Measurements from ENCODE around the gene SLC9A4.

SLC9A4 gene

GRCh38 chr2:102522162-102522561 lies 49.1 kb downstream of the SLC9A4 start:
- Histone ChIP-seq H3K4me3 (ENCODE audit: low read length) (no peak overlapping the region), H3K9me3 (ENCODE audit: control insufficient read depth, low read length) (no peaks in the 10 kb centered on the region), H3K4me1 (ENCODE audit: control insufficient read depth, insufficient read depth, low read length) (no peaks in the 10 kb centered on the region), H3K9ac (ENCODE audit: low read length) (no peak overlapping the region), H3K36me3 (ENCODE audit: control insufficient read depth, insufficient read depth, low read length, severe bottlenecking) (no peaks in the 10 kb centered on the region), H3K27me3 (replicated peaks; ENCODE audit: control insufficient read depth, insufficient read depth, low read length) (peaks cover 8% of the 10 kb centered on the region)
- no peak for DNase-seq (ENCODE audit: low read depth)

- H3K4me3 ChIP-seq (ENCODE audit: low read length) = no peak overlapping the region
- H3K9ac ChIP-seq (ENCODE audit: low read length) = no peak overlapping the region
- H3K36me3 ChIP-seq (ENCODE audit: control insufficient read depth, insufficient read depth, low read length, severe bottlenecking) = no peaks in the 10 kb centered on the region
- DNase-seq (ENCODE audit: low read depth) = no peak
- H3K9me3 ChIP-seq (ENCODE audit: control insufficient read depth, low read length) = no peaks in the 10 kb centered on the region
- H3K4me1 ChIP-seq (ENCODE audit: control insufficient read depth, insufficient read depth, low read length) = no peaks in the 10 kb centered on the region
- peaks cover 8% of the 10 kb centered on the region for H3K27me3 ChIP-seq (replicated peaks; ENCODE audit: control insufficient read depth, insufficient read depth, low read length)
These were observed 49.9 kb downstream of the SLC9A4 start for GRCh38 chr2:102522890-102523289.

- Histone ChIP-seq H3K36me3 (ENCODE audit: control insufficient read depth, insufficient read depth, low read length, severe bottlenecking) (no peaks in the 10 kb centered on the region), H3K4me1 (ENCODE audit: control insufficient read depth, insufficient read depth, low read length) (no peaks in the 10 kb centered on the region), H3K27me3 (replicated peaks; ENCODE audit: control insufficient read depth, insufficient read depth, low read length) (peaks cover 8% of the 10 kb centered on the region), H3K4me3 (ENCODE audit: low read length) (no peak overlapping the region), H3K9me3 (ENCODE audit: control insufficient read depth, low read length) (no peaks in the 10 kb centered on the region), H3K9ac (ENCODE audit: low read length) (no peak overlapping the region)
- DNase-seq (ENCODE audit: low read depth) = no peak
These were observed 50.6 kb downstream of the SLC9A4 start for GRCh38 chr2:102523651-102524050.

GRCh38 chr2:102527086-102527485 lies 54.1 kb downstream of the SLC9A4 start:
- no peak for DNase-seq (ENCODE audit: low read depth)
- Histone ChIP-seq H3K9me3 (ENCODE audit: control insufficient read depth, low read length) (no peaks in the 10 kb centered on the region), H3K27me3 (replicated peaks; ENCODE audit: control insufficient read depth, insufficient read depth, low read length) (peaks cover 28% of the 10 kb centered on the region), H3K4me1 (ENCODE audit: control insufficient read depth, insufficient read depth, low read length) (no peaks in the 10 kb centered on the region), H3K36me3 (ENCODE audit: control insufficient read depth, insufficient read depth, low read length, severe bottlenecking) (no peaks in the 10 kb centered on the region), H3K9ac (ENCODE audit: low read length) (no peak overlapping the region), H3K4me3 (ENCODE audit: low read length) (no peak overlapping the region)

- DNase-seq (ENCODE audit: low read depth) = no peak
- H3K4me1 ChIP-seq (ENCODE audit: control insufficient read depth, insufficient read depth, low read length) = no peaks in the 10 kb centered on the region
- H3K4me3 ChIP-seq (ENCODE audit: low read length) = no peak overlapping the region
- no peaks in the 10 kb centered on the region for H3K27me3 ChIP-seq (replicated peaks; ENCODE audit: control insufficient read depth, insufficient read depth, low read length)
- no peaks in the 10 kb centered on the region for H3K9me3 ChIP-seq (ENCODE audit: control insufficient read depth, low read length)
- no peak overlapping the region for H3K9ac ChIP-seq (ENCODE audit: low read length)
- no peaks in the 10 kb centered on the region for H3K36me3 ChIP-seq (ENCODE audit: control insufficient read depth, insufficient read depth, low read length, severe bottlenecking)
These were observed 65.5 kb downstream of the SLC9A4 start for GRCh38 chr2:102538491-102538890.

- no peak overlapping the region for H3K4me3 ChIP-seq (ENCODE audit: low read length)
These were observed 67.9 kb downstream of the SLC9A4 start for GRCh38 chr2:102540882-102541281.

GRCh38 chr2:102544182-102544581 lies 71.2 kb downstream of the SLC9A4 start:
- no peak for DNase-seq (ENCODE audit: low read depth)
- Histone ChIP-seq H3K4me3 (ENCODE audit: low read length) (no peak overlapping the region), H3K36me3 (ENCODE audit: control insufficient read depth, insufficient read depth, low read length, severe bottlenecking) (no peaks in the 10 kb centered on the region), H3K9me3 (ENCODE audit: control insufficient read depth, low read length) (peaks cover 7% of the 10 kb centered on the region), H3K27me3 (replicated peaks; ENCODE audit: control insufficient read depth, insufficient read depth, low read length) (peaks cover 5% of the 10 kb centered on the region), H3K4me1 (ENCODE audit: control insufficient read depth, insufficient read depth, low read length) (no peaks in the 10 kb centered on the region), H3K9ac (ENCODE audit: low read length) (no peak overlapping the region)

More at GRCh38 chr2:102540882-102541281, 67.9 kb downstream of the SLC9A4 start:
- peak; percentile 11 for DNase-seq (ENCODE audit: low read depth)
- H3K27me3 ChIP-seq (replicated peaks; ENCODE audit: control insufficient read depth, insufficient read depth, low read length) = peaks cover 5% of the 10 kb centered on the region
- H3K36me3 ChIP-seq (ENCODE audit: control insufficient read depth, insufficient read depth, low read length, severe bottlenecking) = no peaks in the 10 kb centered on the region
- H3K4me1 ChIP-seq (ENCODE audit: control insufficient read depth, insufficient read depth, low read length) = no peaks in the 10 kb centered on the region
- no peaks in the 10 kb centered on the region for H3K9me3 ChIP-seq (ENCODE audit: control insufficient read depth, low read length)
- no peak overlapping the region for H3K9ac ChIP-seq (ENCODE audit: low read length)

GRCh38 chr2:102547462-102547861 lies 74.4 kb downstream of the SLC9A4 start:
- no peaks in the 10 kb centered on the region for H3K4me1 ChIP-seq (ENCODE audit: control insufficient read depth, insufficient read depth, low read length)
- no peak for DNase-seq (ENCODE audit: low read depth)
- no peak overlapping the region for H3K9ac ChIP-seq (ENCODE audit: low read length)
- peaks cover 5% of the 10 kb centered on the region for H3K27me3 ChIP-seq (replicated peaks; ENCODE audit: control insufficient read depth, insufficient read depth, low read length)
- no peak overlapping the region for H3K4me3 ChIP-seq (ENCODE audit: low read length)
- no peaks in the 10 kb centered on the region for H3K36me3 ChIP-seq (ENCODE audit: control insufficient read depth, insufficient read depth, low read length, severe bottlenecking)
- H3K9me3 ChIP-seq (ENCODE audit: control insufficient read depth, low read length) = peaks cover 15% of the 10 kb centered on the region

GRCh38 chr2:102549027-102549426 lies 76.0 kb downstream of the SLC9A4 start:
- no peaks in the 10 kb centered on the region for H3K36me3 ChIP-seq (ENCODE audit: control insufficient read depth, insufficient read depth, low read length, severe bottlenecking)
- no peaks in the 10 kb centered on the region for H3K4me1 ChIP-seq (ENCODE audit: control insufficient read depth, insufficient read depth, low read length)
- peaks cover 15% of the 10 kb centered on the region for H3K9me3 ChIP-seq (ENCODE audit: control insufficient read depth, low read length)
- H3K4me3 ChIP-seq (ENCODE audit: low read length) = no peak overlapping the region
- peaks cover under 1% of the 10 kb centered on the region for H3K27me3 ChIP-seq (replicated peaks; ENCODE audit: control insufficient read depth, insufficient read depth, low read length)
- no peak overlapping the region for H3K9ac ChIP-seq (ENCODE audit: low read length)
- DNase-seq (ENCODE audit: low read depth) = no peak

GRCh38 chr2:102550151-102550550 lies 77.1 kb downstream of the SLC9A4 start:
- H3K9me3 ChIP-seq (ENCODE audit: control insufficient read depth, low read length) = peaks cover 15% of the 10 kb centered on the region
- no peaks in the 10 kb centered on the region for H3K27me3 ChIP-seq (replicated peaks; ENCODE audit: control insufficient read depth, insufficient read depth, low read length)
- H3K9ac ChIP-seq (ENCODE audit: low read length) = no peak overlapping the region
- no peak for DNase-seq (ENCODE audit: low read depth)
- no peaks in the 10 kb centered on the region for H3K4me1 ChIP-seq (ENCODE audit: control insufficient read depth, insufficient read depth, low read length)
- H3K4me3 ChIP-seq (ENCODE audit: low read length) = no peak overlapping the region
- no peaks in the 10 kb centered on the region for H3K36me3 ChIP-seq (ENCODE audit: control insufficient read depth, insufficient read depth, low read length, severe bottlenecking)

- H3K4me1 ChIP-seq (ENCODE audit: control insufficient read depth, insufficient read depth, low read length) = no peaks in the 10 kb centered on the region
- H3K9me3 ChIP-seq (ENCODE audit: control insufficient read depth, low read length) = peaks cover 15% of the 10 kb centered on the region
- no peaks in the 10 kb centered on the region for H3K27me3 ChIP-seq (replicated peaks; ENCODE audit: control insufficient read depth, insufficient read depth, low read length)
- no peak for DNase-seq (ENCODE audit: low read depth)
- no peak overlapping the region for H3K4me3 ChIP-seq (ENCODE audit: low read length)
- no peak overlapping the region for H3K9ac ChIP-seq (ENCODE audit: low read length)
- no peaks in the 10 kb centered on the region for H3K36me3 ChIP-seq (ENCODE audit: control insufficient read depth, insufficient read depth, low read length, severe bottlenecking)
These were observed 78.5 kb downstream of the SLC9A4 start for GRCh38 chr2:102551329-102552096.

- no peak for DNase-seq (ENCODE audit: low read depth)
- peaks cover 14% of the 10 kb centered on the region for H3K9me3 ChIP-seq (ENCODE audit: control insufficient read depth, low read length)
- H3K4me1 ChIP-seq (ENCODE audit: control insufficient read depth, insufficient read depth, low read length) = no peaks in the 10 kb centered on the region
- H3K9ac ChIP-seq (ENCODE audit: low read length) = no peak overlapping the region
- H3K4me3 ChIP-seq (ENCODE audit: low read length) = no peak overlapping the region
- H3K36me3 ChIP-seq (ENCODE audit: control insufficient read depth, insufficient read depth, low read length, severe bottlenecking) = no peaks in the 10 kb centered on the region
- H3K27me3 ChIP-seq (replicated peaks; ENCODE audit: control insufficient read depth, insufficient read depth, low read length) = no peaks in the 10 kb centered on the region
These were observed 80.6 kb downstream of the SLC9A4 start for GRCh38 chr2:102553601-102554000.
